Thyroid gland (tissue), 4 donors: ENCODE results near the gene OR2AJ1. TPM values are rescaled to one million over a fixed set of nuclear protein-coding genes. Genes with fewer than 3 reads are reported as not detected.

Experiments
- DNase-seq, 2 donors: peaks; one replicate each; pipeline ENCODE4 v3.0.0-alpha.2; 2019
- H3K27ac ChIP-seq, 3 donors: fragments of 200-600 bp; sonication (generic); 1 replicate in 2 of 3; 2 replicates in 1 of 3; pipeline ENCODE4 v1.5.1; 2016 to 2019; ENCODE audit warnings: mild to moderate bottlenecking in 1 of 3, moderate library complexity in 1 of 3
- H3K27me3 ChIP-seq: fragments of 200-600 bp; sonication (generic); one replicate; pipeline ENCODE4 v1.5.1; 2019
- H3K36me3 ChIP-seq, 2 donors: fragments of 200-600 bp; sonication (generic); one replicate each; pipeline ENCODE4 v1.5.1; 2016 to 2019
- H3K4me1 ChIP-seq, 2 donors: fragments of 200-600 bp; sonication (generic); one replicate each; pipeline ENCODE4 v1.5.1; 2017 to 2019
- H3K4me3 ChIP-seq, 3 donors: fragments of 200-600 bp; sonication (generic); replicated peaks in 1 of 3; 1 replicate in 2 of 3; 2 replicates in 1 of 3; pipeline ENCODE4 v1.5.1; 2016; ENCODE audit warnings: mild to moderate bottlenecking in 1 of 3
- H3K9me3 ChIP-seq: fragments of 200-600 bp; sonication (generic); one replicate; pipeline ENCODE4 v1.5.1; 2017
- CTCF ChIP-seq, 6 experiments: fragments of 200-600 bp in 3 of 6; fragments of 450-650 bp in 3 of 6; sonication (generic) in 3 of 6; IDR thresholded peaks; one replicate each; pipeline ENCODE4 v1.5.1; 2016 to 2019; ENCODE audit warnings: antibody characterized with exemption in 6 of 6, mild to moderate bottlenecking in 2 of 6, inconsistent platforms in 1 of 6, moderate library complexity in 1 of 6
- POLR2A ChIP-seq, 2 donors: fragments of 450-650 bp; IDR thresholded peaks; one replicate each; pipeline ENCODE4 v1.6.1; 2017; ENCODE audit warnings: antibody characterized with exemption in 2 of 2, mild to moderate bottlenecking in 2 of 2, moderate library complexity in 1 of 2
- WGBS, 2 donors: methylation state at CpG; one replicate each; pipeline ENCODE4 v1.1.5; 2017; 5-methylcytosine and 5-hydroxymethylcytosine counted together
- intact Hi-C: fragments of 100-400 bp; cut with DNase I; formaldehyde crosslinking; loops from one replicate; pipeline ENCODE4 v1.15.1; 2023
- total RNA-seq, 4 donors: library from RNA; depleted of rRNA; stranded (reverse); fragments of >200 nt; gene quantifications; one replicate each; pipeline ENCODE4 v1.2.3, GENCODE V29; 2016

OR2AJ1 gene
- total RNA-seq, 4 donors from 2014 or later: 0.33 to 0.63 TPM; not detected in 2

- peaks cover 9 to 11% of the 10 kb centered on the region in 2 donors for H3K4me1 ChIP-seq
- no peaks in the 10 kb centered on the region for H3K9me3 ChIP-seq
- H3K36me3 ChIP-seq: no peaks in the 10 kb centered on the region
- intact Hi-C loops: no loop called here
- no peak for DNase-seq
- H3K27ac ChIP-seq: no peak overlapping the region
- H3K27me3 ChIP-seq: no peaks in the 10 kb centered on the region
- no peak overlapping the region for H3K4me3 ChIP-seq
- no peak for TF ChIP-seq POLR2A (IDR thresholded peaks at IDR 0.05)
- no peak for TF ChIP-seq CTCF (IDR thresholded peaks at IDR 0.05)
- WGBS, 2 donors: 83 to 95% methylated on average over 2 of the region's 2 CpGs
Measured at GRCh38 chr1:247913786-247914185, 10.9 kb upstream of the OR2AJ1 start.

GRCh38 chr1:247914941-247915662 is 9.6 kb upstream of the OR2AJ1 start:
- WGBS, 2 donors: 26 to 35% methylated on average over 4 of the region's 4 CpGs
- no peaks in the 10 kb centered on the region for H3K27me3 ChIP-seq
- H3K4me3 ChIP-seq: no peak overlapping the region
- TF ChIP-seq CTCF (IDR thresholded peaks at IDR 0.05): no peak
- TF ChIP-seq POLR2A (IDR thresholded peaks at IDR 0.05): no peak
- intact Hi-C loops: no loop called here
- peak; percentile 42 for DNase-seq
- H3K36me3 ChIP-seq: no peaks in the 10 kb centered on the region
- H3K4me1 ChIP-seq: peaks cover 9 to 11% of the 10 kb centered on the region in 2 donors
- no peaks in the 10 kb centered on the region for H3K9me3 ChIP-seq
- H3K27ac ChIP-seq: peak overlapping the region in 2 of 3 donors; percentile 39 to 43

GRCh38 chr1:247919952-247920351 is 4.7 kb upstream of the OR2AJ1 start, which contains the start of gene OR2T8:
OR2T8 (plus strand) TSS chr1:247920252; CDS start chr1:247921018, 766 bp downstream.
- 45 to 99% methylated on average over 2 of the region's 2 CpGs for WGBS, 2 donors
- Histone ChIP-seq H3K36me3 (no peaks in the 10 kb centered on the region), H3K4me1 (peaks cover 9 to 11% of the 10 kb centered on the region in 2 donors), H3K27me3 (no peaks in the 10 kb centered on the region), H3K4me3 (no peak within 1 kb of the TSS), H3K9me3 (no peaks in the 10 kb centered on the region), H3K27ac (no peak within 1 kb of the TSS)
- intact Hi-C loops: no loop called here
- no peak for TF ChIP-seq CTCF (IDR thresholded peaks at IDR 0.05)
- TF ChIP-seq POLR2A (IDR thresholded peaks at IDR 0.05): no peak
- no peak for DNase-seq

GRCh38 chr1:247923941-247924340 is 748 bp upstream of the OR2AJ1 start:
- intact Hi-C loops: no loop called here
- H3K36me3 ChIP-seq: no peaks in the 10 kb centered on the region
- no peak for TF ChIP-seq CTCF (IDR thresholded peaks at IDR 0.05)
- no peak for TF ChIP-seq POLR2A (IDR thresholded peaks at IDR 0.05)
- H3K9me3 ChIP-seq: no peaks in the 10 kb centered on the region
- no peaks in the 10 kb centered on the region for H3K27me3 ChIP-seq
- H3K4me3 ChIP-seq: no peak overlapping the region
- DNase-seq: no peak
- 49 to 59% methylated on average over 3 of the region's 3 CpGs for WGBS, 2 donors
- no peaks in the 10 kb centered on the region for H3K4me1 ChIP-seq
- H3K27ac ChIP-seq: no peak overlapping the region

GRCh38 chr1:247933989-247934388 is 9.3 kb downstream of the OR2AJ1 start:
- intact Hi-C loops: no loop called here
- Histone ChIP-seq H3K9me3 (no peaks in the 10 kb centered on the region), H3K27ac (no peak overlapping the region), H3K4me1 (no peaks in the 10 kb centered on the region), H3K36me3 (no peaks in the 10 kb centered on the region), H3K4me3 (no peak overlapping the region), H3K27me3 (no peaks in the 10 kb centered on the region)
- no peak for DNase-seq
- TF ChIP-seq POLR2A (IDR thresholded peaks at IDR 0.05) (no peak), CTCF (IDR thresholded peaks at IDR 0.05) (no peak)
- WGBS, 2 donors: 95% methylated on average over 8 of the region's 8 CpGs
